HL-60 (cell line): ENCODE data around the gene IKBKE.

Source experiments
- DNase-seq, 2 experiments: peaks; one replicate each; pipeline ENCODE4 v3.0.0-alpha.2; 2010 to 2020; ENCODE audit warnings: low read depth in 1 of 2, low spot score in 1 of 2
- H3K27ac ChIP-seq: fragments of 250-450 bp; sonication (Bioruptor Pico); replicated peaks from 2 replicates; pipeline ENCODE4 v1.5.1; 2020; ENCODE audit warnings: mild to moderate bottlenecking, moderate library complexity
- H3K27me3 ChIP-seq: fragments of 250-450 bp; sonication (Bioruptor Pico); 2 replicates; pipeline ENCODE4 v1.5.1; 2021; ENCODE audit warnings: mild to moderate bottlenecking, moderate library complexity; ENCODE audit not compliant: insufficient read depth, poor library complexity, severe bottlenecking
- H3K4me3 ChIP-seq: replicated peaks from 2 replicates; pipeline ENCODE4 v1.5.1; 2011; ENCODE audit warnings: mild to moderate bottlenecking, control low read depth, low read length; ENCODE audit not compliant: insufficient read depth
- GABPA ChIP-seq: IDR thresholded peaks from 2 replicates; pipeline ENCODE4 v1.6.1; 2012; ENCODE audit warnings: low read depth
- POLR2AphosphoS5 ChIP-seq: IDR thresholded peaks from 2 replicates; pipeline ENCODE4 v1.6.1; 2012; ENCODE audit warnings: low read depth
- REST ChIP-seq: IDR thresholded peaks from 2 replicates; pipeline ENCODE4 v1.6.1; 2012; ENCODE audit warnings: low read depth; ENCODE audit not compliant: insufficient replicate concordance
- SPI1 ChIP-seq: IDR thresholded peaks from 2 replicates; pipeline ENCODE4 v1.6.1; 2012; ENCODE audit warnings: low read depth, mild to moderate bottlenecking, borderline replicate concordance
- TF ChIP-seq, protein P1 (sequence below): IDR thresholded peaks from one replicate; pipeline ENCODE4 v1.5.1; 2011; ENCODE audit warnings: low read length, control low read depth, inconsistent platforms; ENCODE audit not compliant: insufficient read depth

The IKBKE gene

DNA sequence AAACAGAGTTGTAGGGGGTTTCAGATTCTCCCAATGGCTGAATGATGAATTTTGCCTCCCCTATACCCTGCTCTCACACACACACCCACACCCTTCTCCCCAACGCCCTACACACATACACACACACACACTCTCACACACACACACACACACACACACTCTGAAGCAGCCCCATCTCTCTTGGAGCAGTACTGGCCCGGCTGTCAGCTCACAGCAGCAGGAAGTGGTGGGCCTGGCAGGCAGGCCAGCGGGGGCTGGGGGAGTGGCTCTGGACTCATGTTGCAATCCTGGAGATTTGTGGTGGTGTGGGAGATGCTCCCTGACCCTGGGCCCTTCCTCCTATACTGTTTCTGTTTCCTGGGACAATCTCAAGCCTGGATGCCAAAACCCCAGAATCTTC is 2.2 kb downstream of the IKBKE start:
- TF ChIP-seq REST (no peak), SPI1 (peak; percentile 39; the same call in 1 of the 2 replicates), GABPA (peak; percentile 58; the same call in 1 of the 2 replicates), POLR2AphosphoS5 (peak; percentile 82)
- TF ChIP-seq, protein P1, sequence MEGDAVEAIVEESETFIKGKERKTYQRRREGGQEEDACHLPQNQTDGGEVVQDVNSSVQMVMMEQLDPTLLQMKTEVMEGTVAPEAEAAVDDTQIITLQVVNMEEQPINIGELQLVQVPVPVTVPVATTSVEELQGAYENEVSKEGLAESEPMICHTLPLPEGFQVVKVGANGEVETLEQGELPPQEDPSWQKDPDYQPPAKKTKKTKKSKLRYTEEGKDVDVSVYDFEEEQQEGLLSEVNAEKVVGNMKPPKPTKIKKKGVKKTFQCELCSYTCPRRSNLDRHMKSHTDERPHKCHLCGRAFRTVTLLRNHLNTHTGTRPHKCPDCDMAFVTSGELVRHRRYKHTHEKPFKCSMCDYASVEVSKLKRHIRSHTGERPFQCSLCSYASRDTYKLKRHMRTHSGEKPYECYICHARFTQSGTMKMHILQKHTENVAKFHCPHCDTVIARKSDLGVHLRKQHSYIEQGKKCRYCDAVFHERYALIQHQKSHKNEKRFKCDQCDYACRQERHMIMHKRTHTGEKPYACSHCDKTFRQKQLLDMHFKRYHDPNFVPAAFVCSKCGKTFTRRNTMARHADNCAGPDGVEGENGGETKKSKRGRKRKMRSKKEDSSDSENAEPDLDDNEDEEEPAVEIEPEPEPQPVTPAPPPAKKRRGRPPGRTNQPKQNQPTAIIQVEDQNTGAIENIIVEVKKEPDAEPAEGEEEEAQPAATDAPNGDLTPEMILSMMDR: no peak
- Histone ChIP-seq H3K27ac (peak overlapping the region; percentile 71), H3K4me3 (peak overlapping the region; percentile 98), H3K27me3 (no peaks in the 10 kb centered on the region)
- DNase-seq: peak; percentile 81 to 87

- DNase-seq: peak; percentile 62 to 67
- TF ChIP-seq POLR2AphosphoS5: no peak
- TF ChIP-seq, protein P1: no peak
- TF ChIP-seq REST: no peak
- no peaks in the 10 kb centered on the region for H3K27me3 ChIP-seq
- peak overlapping the region; percentile 63 for H3K27ac ChIP-seq
- H3K4me3 ChIP-seq: peak overlapping the region; percentile 98
Measured at GRCh38 chr1:206472886-206473285, 2.6 kb downstream of the IKBKE start.

- no peak for DNase-seq
- TF ChIP-seq GABPA (no peak), SPI1 (no peak), REST (no peak), POLR2AphosphoS5 (no peak)
- TF ChIP-seq, protein P1: no peak
- H3K27me3 ChIP-seq: no peaks in the 10 kb centered on the region
- no peak overlapping the region for H3K4me3 ChIP-seq
- H3K27ac ChIP-seq: no peak overlapping the region
Measured at GRCh38 chr1:206476058-206476457, 5.8 kb downstream of the IKBKE start.
